Cardiac fibroblast (primary cell): ENCODE measurements around the gene RAB9A.

Experiments
- DNase-seq, 2 donors: peaks; one replicate each; pipeline versions ENCODE4 v3.0.0 to v3.0.0-alpha.2; 2010; ENCODE audit warnings: low read depth in 2 of 2
- H3K4me3 ChIP-seq, 2 donors: replicated peaks in 1 of 2; 1 replicate in 1 of 2; 2 replicates in 1 of 2; pipeline ENCODE4 v1.5.1; 2011; ENCODE audit warnings: low read depth in 2 of 2, low read length in 2 of 2, mild to moderate bottlenecking in 2 of 2, moderate library complexity in 1 of 2
- CTCF ChIP-seq: IDR thresholded peaks from one replicate; pipeline ENCODE4 v1.5.1; 2011; ENCODE audit warnings: low read depth, mild to moderate bottlenecking, low read length, inconsistent platforms

The RAB9A gene

DNA sequence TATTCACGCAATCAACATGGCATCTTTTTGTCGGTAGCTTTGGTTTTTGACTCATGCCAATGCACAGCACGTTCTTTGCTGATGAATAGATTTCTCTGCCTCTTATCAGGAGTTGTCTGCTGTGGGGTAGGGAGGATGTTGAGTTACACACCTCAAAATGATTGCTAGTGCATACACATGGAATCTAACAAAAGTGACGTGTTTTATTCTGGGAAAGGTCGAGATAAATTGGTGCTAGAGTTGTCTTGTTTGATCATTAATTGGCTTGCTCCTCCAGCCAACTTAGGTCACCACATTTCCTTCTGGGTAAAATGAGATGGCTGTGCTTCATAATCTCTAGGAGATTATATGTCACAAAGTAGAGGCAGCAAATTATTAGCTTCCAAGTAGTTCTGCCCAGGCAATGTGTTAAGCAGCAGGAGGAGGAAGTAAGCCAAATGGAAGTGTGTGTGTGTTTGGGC is 3.9 kb downstream of the RAB9A start:
- TF ChIP-seq CTCF, result no peak
- DNase-seq, result no peak

GRCh38 chrX:13693341-13693961 is 4.5 kb downstream of the RAB9A start:
- DNase-seq, result no peak
- H3K4me3 ChIP-seq, result no peak overlapping the region
- no peak for TF ChIP-seq CTCF

More for the DNA sequence above, 3.9 kb downstream of the RAB9A start:
- H3K4me3 ChIP-seq, result no peak overlapping the region

GRCh38 chrX:13694359-13694758 is 5.4 kb downstream of the RAB9A start:
- TF ChIP-seq CTCF, result no peak
- DNase-seq, result no peak
- H3K4me3 ChIP-seq, result no peak overlapping the region

- DNase-seq, result no peak
- H3K4me3 ChIP-seq, result no peak overlapping the region
- no peak for TF ChIP-seq CTCF
These were observed 6.1 kb downstream of the RAB9A start for GRCh38 chrX:13694983-13695382.

DNA sequence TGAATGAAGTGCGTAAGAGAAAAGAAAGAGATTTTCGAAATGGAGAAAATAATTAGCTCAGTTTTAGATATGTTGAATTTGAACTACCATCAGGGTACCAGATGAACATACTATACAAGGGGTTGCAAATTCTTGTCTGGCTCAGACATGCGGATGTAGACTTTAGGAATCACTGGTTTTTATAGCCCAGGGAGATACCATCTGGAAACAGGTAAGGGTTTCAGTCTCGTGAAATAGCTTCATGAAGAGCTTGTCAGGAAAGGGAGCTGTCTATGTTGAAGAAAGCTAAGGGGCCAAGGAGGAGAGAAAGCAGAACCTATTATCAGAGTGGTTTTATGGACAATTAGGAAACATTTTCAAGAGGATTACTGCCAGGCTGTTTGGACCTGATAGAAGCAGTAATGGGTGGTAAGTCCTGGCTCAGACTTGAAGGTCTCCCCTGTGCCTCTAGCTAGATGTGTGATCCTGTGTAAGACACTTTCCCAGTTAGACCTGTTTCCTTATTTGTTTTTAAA is 6.7 kb downstream of the RAB9A start:
- TF ChIP-seq CTCF, result no peak
- H3K4me3 ChIP-seq, result no peak overlapping the region
- DNase-seq, result no peak

DNA sequence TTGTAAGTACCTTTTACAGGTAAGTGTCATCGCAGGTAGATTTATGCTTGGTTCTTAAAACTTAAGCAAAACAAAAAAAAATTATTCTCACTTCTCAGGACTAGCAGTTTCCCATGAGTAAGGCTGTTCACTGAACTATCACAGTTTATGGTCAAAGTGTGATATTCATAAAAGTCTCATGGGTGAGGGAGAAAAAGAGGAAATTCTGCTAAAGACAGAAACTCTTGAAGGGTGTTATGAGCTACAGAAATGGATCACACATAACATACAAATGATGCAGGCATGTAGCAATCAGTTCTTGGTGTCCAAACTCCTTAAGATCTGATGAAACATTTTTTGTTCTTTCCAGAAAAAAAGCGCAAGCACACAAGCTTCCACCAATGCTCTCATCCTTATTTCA is 8.5 kb downstream of the RAB9A start:
- no peak for DNase-seq
- no peak overlapping the region for H3K4me3 ChIP-seq
- TF ChIP-seq CTCF, result no peak

DNA sequence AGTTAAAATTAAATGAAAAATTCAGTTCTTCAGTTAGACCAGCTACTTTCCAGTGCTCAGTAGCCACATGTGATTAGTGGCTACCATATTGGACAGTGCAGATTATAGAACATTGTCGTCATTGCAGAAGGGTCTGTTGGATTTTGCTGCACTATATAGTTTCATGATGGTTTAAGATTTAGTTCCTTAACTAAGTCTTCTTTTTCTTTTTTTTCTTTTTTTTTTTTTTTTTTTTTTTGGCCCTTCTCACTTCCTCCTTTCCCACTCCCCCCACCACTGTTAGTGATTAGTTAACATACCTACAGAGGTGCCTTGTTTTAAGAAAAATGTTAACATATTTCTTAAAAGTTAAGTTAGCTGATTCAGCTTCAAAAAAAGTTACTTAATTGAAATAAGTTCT is 9.0 kb downstream of the RAB9A start:
- TF ChIP-seq CTCF, result no peak
- no peak overlapping the region for H3K4me3 ChIP-seq
- DNase-seq, result no peak
